Right lobe of liver (tissue), 4 donors: ENCODE measurements around the gene EXOSC7.

Experiments used
- CTCF ChIP-seq, 4 donors: fragments of 200-600 bp in 3 of 4; fragments of 450-650 bp in 1 of 4; IDR thresholded peaks; one replicate each; pipeline versions ENCODE4 v1.5.1 to v1.8.0; 2016 to 2022; ENCODE audit warnings: antibody characterized with exemption in 4 of 4, mild to moderate bottlenecking in 2 of 4
- POLR2A ChIP-seq: fragments of 450-650 bp; IDR thresholded peaks from one replicate; pipeline ENCODE4 v1.6.1; 2017; ENCODE audit warnings: antibody characterized with exemption, mild to moderate bottlenecking
- donor health status: DM: no; HTN: no; CAD: no.
- donor health status: DM: no; HTN: no; CAD: no.
- donor health status: DM: no; HTN: yes; CAD: no.

GRCh38 chr3:45029661-45030060 lies 53.6 kb downstream of the EXOSC7 start:
- no peak for TF ChIP-seq CTCF (IDR thresholded peaks at IDR 0.05)
- TF ChIP-seq POLR2A: no peak
